Skeletal muscle tissue (tissue), 4 donors: ENCODE measurements around the gene RXRA. TPM values are rescaled to one million over a fixed set of nuclear protein-coding genes. Genes with fewer than 3 reads are reported as not detected.

Experiments
- H3K27ac ChIP-seq: one replicate; pipeline ENCODE4 v1.7.0; 2013; ENCODE audit warnings: mild to moderate bottlenecking, low read depth, low read length, inconsistent platforms
- H3K27me3 ChIP-seq, 3 donors: one replicate each; pipeline ENCODE4 v1.7.0; 2013; ENCODE audit warnings: low read length in 3 of 3; ENCODE audit not compliant: control insufficient read depth in 3 of 3, insufficient read depth in 3 of 3
- H3K36me3 ChIP-seq, 3 donors: one replicate each; pipeline ENCODE4 v1.7.0; 2013; ENCODE audit warnings: low read length in 3 of 3; ENCODE audit not compliant: control insufficient read depth in 3 of 3, insufficient read depth in 3 of 3
- H3K4me1 ChIP-seq, 3 donors: one replicate each; pipeline ENCODE4 v1.7.0; 2013; ENCODE audit warnings: low read length in 3 of 3, mild to moderate bottlenecking in 3 of 3; ENCODE audit not compliant: control insufficient read depth in 3 of 3, insufficient read depth in 3 of 3
- H3K4me3 ChIP-seq, 3 donors: one replicate each; pipeline ENCODE4 v1.7.0; 2013; ENCODE audit warnings: low read length in 3 of 3
- H3K9ac ChIP-seq, 3 donors: one replicate each; pipeline ENCODE4 v1.7.0; 2013; ENCODE audit warnings: low read length in 3 of 3, mild to moderate bottlenecking in 3 of 3, moderate library complexity in 2 of 3, low read depth in 1 of 3
- H3K9me3 ChIP-seq, 3 donors: one replicate each; pipeline ENCODE4 v1.7.0; 2013; ENCODE audit warnings: low read length in 3 of 3; ENCODE audit not compliant: control insufficient read depth in 3 of 3
- total RNA-seq: library from RNA; depleted of rRNA; stranded (reverse); fragments of >200 nt; gene quantifications from one replicate; pipeline ENCODE4 v1.2.3, GENCODE V29; 2014
- donor health status: Osteomylitis.

Gene RXRA
- total RNA-seq, 1 donor from 2014 or later, result 11.5 TPM

- Histone ChIP-seq H3K9me3 (no peaks in the 10 kb centered on the region), H3K4me3 (no peak overlapping the region), H3K9ac (peak overlapping the region in 1 of 3 donors; percentile 66), H3K4me1 (peaks cover 73 to 92% (median 90%) of the 10 kb centered on the region in 3 donors), H3K27me3 (peaks cover 0 to 12% (median 0%) of the 10 kb centered on the region in 3 donors), H3K27ac (peak overlapping the region; percentile 5), H3K36me3 (peaks cover 6 to 21% (median 10%) of the 10 kb centered on the region in 3 donors)
Observed at GRCh38 chr9:134437403-134438194, 111.3 kb downstream of the RXRA start.

GRCh38 chr9:134438195-134438788, 112.0 kb downstream of the RXRA start:
- Histone ChIP-seq H3K4me1 (peaks cover 72 to 92% (median 90%) of the 10 kb centered on the region in 3 donors), H3K9me3 (no peaks in the 10 kb centered on the region), H3K36me3 (peaks cover 6 to 21% (median 10%) of the 10 kb centered on the region in 3 donors), H3K27ac (peak overlapping the region; percentile 5), H3K27me3 (peaks cover 0 to 12% (median 4%) of the 10 kb centered on the region in 3 donors), H3K4me3 (no peak overlapping the region), H3K9ac (peak overlapping the region in 1 of 3 donors; percentile 54)

- peak overlapping the region in 1 of 3 donors; percentile 69 for H3K9ac ChIP-seq
- peak overlapping the region in 2 of 3 donors; percentile 29 to 41 for H3K4me3 ChIP-seq
- peaks cover 0 to 12% (median 4%) of the 10 kb centered on the region in 3 donors for H3K27me3 ChIP-seq
- peak overlapping the region; percentile 23 for H3K27ac ChIP-seq
- H3K36me3 ChIP-seq, result peaks cover 6 to 14% (median 10%) of the 10 kb centered on the region in 3 donors
- peaks cover 68 to 89% (median 86%) of the 10 kb centered on the region in 3 donors for H3K4me1 ChIP-seq
- no peaks in the 10 kb centered on the region for H3K9me3 ChIP-seq
Observed at GRCh38 chr9:134439368-134439784, 113.1 kb downstream of the RXRA start.

- Histone ChIP-seq H3K27ac (no peak overlapping the region), H3K4me1 (peaks cover 58 to 81% (median 74%) of the 10 kb centered on the region in 3 donors), H3K27me3 (peaks cover 0 to 12% (median 4%) of the 10 kb centered on the region in 3 donors), H3K9ac (peak overlapping the region in 1 of 3 donors; percentile 33), H3K36me3 (peaks cover 6 to 10% (median 10%) of the 10 kb centered on the region in 3 donors), H3K9me3 (no peaks in the 10 kb centered on the region), H3K4me3 (no peak overlapping the region)
Observed at GRCh38 chr9:134440636-134441226, 114.5 kb downstream of the RXRA start.

GRCh38 chr9:134441227-134442084, 115.2 kb downstream of the RXRA start:
- Histone ChIP-seq H3K4me1 (peaks cover 51 to 74% (median 67%) of the 10 kb centered on the region in 3 donors), H3K9ac (peak overlapping the region in 2 of 3 donors; percentile 45 to 62), H3K27ac (no peak overlapping the region), H3K27me3 (peaks cover 0 to 12% (median 4%) of the 10 kb centered on the region in 3 donors), H3K4me3 (no peak overlapping the region), H3K9me3 (no peaks in the 10 kb centered on the region), H3K36me3 (peaks cover 3 to 6% (median 5%) of the 10 kb centered on the region in 3 donors)

- H3K4me1 ChIP-seq, result peaks cover 44 to 68% (median 61%) of the 10 kb centered on the region in 3 donors
- H3K9ac ChIP-seq, result peak overlapping the region in 2 of 3 donors; percentile 45 to 62
- no peak overlapping the region for H3K27ac ChIP-seq
- H3K9me3 ChIP-seq, result no peaks in the 10 kb centered on the region
- peaks cover 0 to 12% (median 4%) of the 10 kb centered on the region in 3 donors for H3K27me3 ChIP-seq
- no peak overlapping the region for H3K4me3 ChIP-seq
- peaks cover 0 to 2% (median 0%) of the 10 kb centered on the region in 3 donors for H3K36me3 ChIP-seq
Observed at GRCh38 chr9:134442085-134442474, 115.8 kb downstream of the RXRA start.

GRCh38 chr9:134442486-134443173, 116.4 kb downstream of the RXRA start:
- H3K4me1 ChIP-seq, result peaks cover 39 to 62% (median 55%) of the 10 kb centered on the region in 3 donors
- peak overlapping the region in 1 of 3 donors; percentile 62 for H3K9ac ChIP-seq
- H3K36me3 ChIP-seq, result no peaks in the 10 kb centered on the region
- H3K4me3 ChIP-seq, result peak overlapping the region in 1 of 3 donors; percentile 6
- peaks cover 0 to 12% (median 4%) of the 10 kb centered on the region in 3 donors for H3K27me3 ChIP-seq
- no peaks in the 10 kb centered on the region for H3K9me3 ChIP-seq
- H3K27ac ChIP-seq, result no peak overlapping the region

- no peaks in the 10 kb centered on the region for H3K9me3 ChIP-seq
- H3K27ac ChIP-seq, result peak overlapping the region; percentile 48
- peaks cover 0 to 12% (median 4%) of the 10 kb centered on the region in 3 donors for H3K27me3 ChIP-seq
- H3K36me3 ChIP-seq, result no peaks in the 10 kb centered on the region
- H3K4me1 ChIP-seq, result peaks cover 39 to 56% (median 50%) of the 10 kb centered on the region in 3 donors
- peak overlapping the region in 2 of 3 donors; percentile 10 to 50 for H3K9ac ChIP-seq
- peak overlapping the region in 1 of 3 donors; percentile 6 for H3K4me3 ChIP-seq
Observed at GRCh38 chr9:134443174-134444037, 117.2 kb downstream of the RXRA start.
